GM12878 (cell line): Measurements from ENCODE around the gene LAMA2. TPM values are rescaled to one million over a fixed set of nuclear protein-coding genes. Genes with fewer than 3 reads are reported as not detected.

Source experiments
- ATAC-seq: fragments of 200-7000 bp; cut with Tn5 transposase; 3 replicates; pipeline ENCODE4 v1.9.1; 2020; ENCODE audit warnings: mild to moderate bottlenecking, moderate library complexity
- BruUV-seq: library from RNA; stranded (reverse); fragments of 400-500 nt; replicated peaks from 2 replicates; lab custom pipeline; 2021; lab: Mats Ljungman, UMichigan
- CTCF ChIA-PET: fragments of 300-600 bp; sonication (Branson Sonifier 250); formaldehyde crosslinking; extraction: SDS; loops from one replicate; lab custom pipeline; 2021; ENCODE audit warnings: inconsistent platforms; lab: Yijun Ruan, JAX
- POLR2A ChIA-PET: fragments of 350-600 bp; formaldehyde crosslinking; extraction: SDS; loops from one replicate; lab custom pipeline; 2021; ENCODE audit warnings: inconsistent platforms; lab: Charles Lee
- RAD21 ChIA-PET: fragments of 300-600 bp; sonication (Branson Sonifier 250); formaldehyde crosslinking; loops from one replicate; lab custom pipeline; 2023; ENCODE audit warnings: antibody characterized with exemption; ENCODE audit not compliant: unreplicated experiment; lab: Charles Lee
- SMC1A ChIA-PET: fragments of 300-600 bp; sonication (Branson Sonifier 250); formaldehyde crosslinking; loops from one replicate; lab custom pipeline; 2023; ENCODE audit not compliant: unreplicated experiment, uncharacterized antibody; lab: Charles Lee
- DNase-seq: peaks from one replicate; pipeline ENCODE4 v3.0.0-alpha.2; 2011; ENCODE audit warnings: low read depth, low spot score
- FAIRE-seq: peaks from 3 replicates; lab custom pipeline; 2011; peaks lifted over from hg19 to GRCh38; lab: Jason Lieb, UNC
- H2AFZ ChIP-seq: 2 replicates; pipeline ENCODE4 v1.6.0; 2011; ENCODE audit warnings: low read depth, low read length, control low read depth; ENCODE audit not compliant: control insufficient read depth
- H3K27ac ChIP-seq: 2 replicates; pipeline ENCODE4 v1.5.1; 2011; ENCODE audit warnings: control low read depth; ENCODE audit not compliant: control insufficient read depth, insufficient read depth
- H3K27me3 ChIP-seq, 2 experiments: replicated peaks in 1 of 2; 2 replicates each; pipeline versions ENCODE4 v1.6.0 to v1.6.1; 2011; ENCODE audit warnings: low read length in 1 of 2; ENCODE audit not compliant: control insufficient read depth in 2 of 2, insufficient read depth in 2 of 2
- H3K36me3 ChIP-seq, 2 experiments: 2 replicates each; pipeline ENCODE4 v1.5.1; 2011; ENCODE audit warnings: low read length in 1 of 2; ENCODE audit not compliant: control insufficient read depth in 2 of 2, insufficient read depth in 2 of 2
- H3K4me1 ChIP-seq: 2 replicates; pipeline ENCODE4 v1.6.1; 2011; ENCODE audit warnings: mild to moderate bottlenecking, low read length, moderate library complexity, mixed read lengths; ENCODE audit not compliant: control insufficient read depth, insufficient read depth
- H3K4me2 ChIP-seq: 2 replicates; pipeline ENCODE4 v1.6.0; 2011; ENCODE audit warnings: control low read depth; ENCODE audit not compliant: control insufficient read depth, insufficient read depth
- H3K4me3 ChIP-seq: fragments of 200-600 bp; sonication (generic); 2 replicates; pipeline ENCODE4 v1.5.1; 2016
- H3K79me2 ChIP-seq: 2 replicates; pipeline ENCODE4 v1.6.0; 2011; ENCODE audit warnings: low read length; ENCODE audit not compliant: control insufficient read depth, insufficient read depth
- H3K9ac ChIP-seq: 2 replicates; pipeline ENCODE4 v1.8.0; 2011; ENCODE audit warnings: low read length, control low read depth, mixed read lengths; ENCODE audit not compliant: control insufficient read depth, insufficient read depth
- H3K9me3 ChIP-seq: replicated peaks from 3 replicates; pipeline ENCODE4 v1.5.1; 2011; ENCODE audit warnings: mild to moderate bottlenecking, low read length; ENCODE audit not compliant: control insufficient read depth, insufficient read depth
- H4K20me1 ChIP-seq: 2 replicates; pipeline ENCODE4 v1.6.0; 2011; ENCODE audit not compliant: control insufficient read depth, insufficient read depth
- CHD1 ChIP-seq: IDR thresholded peaks from 2 replicates; pipeline ENCODE4 v1.6.1; 2012; ENCODE audit warnings: low read depth, low read length, improper control_type of control experiment
- CUX1 ChIP-seq: IDR thresholded peaks from 2 replicates; pipeline ENCODE4 v1.6.1; 2012; ENCODE audit warnings: improper control_type of control experiment, low read depth, low read length; ENCODE audit not compliant: insufficient replicate concordance
- JUNB ChIP-seq: IDR thresholded peaks from 2 replicates; pipeline ENCODE4 v1.6.1; 2016; ENCODE audit warnings: antibody characterized with exemption, mild to moderate bottlenecking
- JUND ChIP-seq: IDR thresholded peaks from 2 replicates; pipeline ENCODE4 v1.6.1; 2012; ENCODE audit warnings: low read depth, mild to moderate bottlenecking, low read length, improper control_type of control experiment, moderate library complexity
- PAX8 ChIP-seq: fragments of 450-650 bp; IDR thresholded peaks from 2 replicates; pipeline ENCODE4 v1.6.1; 2017; ENCODE audit warnings: mild to moderate bottlenecking, moderate library complexity
- SKIL ChIP-seq: fragments of 450-650 bp; IDR thresholded peaks from 2 replicates; pipeline ENCODE4 v1.6.1; 2017; ENCODE audit warnings: mild to moderate bottlenecking, low read depth, inconsistent platforms; ENCODE audit not compliant: poor library complexity, severe bottlenecking
- SREBF1 ChIP-seq: IDR thresholded peaks from 2 replicates; pipeline ENCODE4 v1.6.1; 2012; ENCODE audit warnings: mild to moderate bottlenecking, low read length
- in situ Hi-C: fragments of 300-500 bp; cut with MboI; formaldehyde crosslinking; loops from 9 replicates; pipeline ENCODE4 v1.14.3; 2018; ENCODE audit warnings: mixed read lengths
- intact Hi-C: fragments of 100-400 bp; cut with micrococcal nuclease; formaldehyde crosslinking; loops from one replicate; pipeline ENCODE4 v1.14.2; 2022; ENCODE audit not compliant: unreplicated experiment
- polyA plus RNA-seq, 11 experiments: library from polyadenylated mRNA; depleted of rRNA in 4 of 11; unstranded in 6 of 11; stranded (reverse) in 5 of 11; fragments of >200 nt; fragmentation: Nextera tagmentation in 4 of 11; fragmentation: Illumina TruSeq in 1 of 11; extraction: Ambion mirVana in 4 of 11; extraction: Trizol in 1 of 11; gene quantifications; 1 replicate in 1 of 11; 2 replicates in 10 of 11; pipeline versions ENCODE4 v1.2.1 to v1.2.3, GENCODE V29; 2011 to 2016; ENCODE audit warnings: inconsistent platforms in 2 of 11, missing spikeins in 2 of 11, low read depth in 1 of 11
- total RNA-seq, 4 experiments: library from RNA; depleted of rRNA in 3 of 4; stranded (reverse); fragments of >200 nt in 3 of 4; fragmentation: Illumina TruSeq in 1 of 4; extraction: Trizol in 1 of 4; gene quantifications; 2 replicates each; pipeline versions ENCODE4 v1.2.1 to v1.2.3, GENCODE V29; 2013 to 2021

Gene LAMA2
- total and polyA plus RNA-seq, 10 of the 15 experiments (the other 5 are each of a cell fraction or from before 2014, with no cell fraction given), result 0.04 to 2.0 (median 0.37) TPM; not detected in 1

GRCh38 chr6:129134535-129134934 lies 251.6 kb downstream of the LAMA2 start:
- H3K36me3 ChIP-seq, result no peaks in the 10 kb centered on the region
- ChIA-PET RAD21 (no interaction called here), POLR2A (no interaction called here), CTCF (interaction anchor here (1.0 kb wide), 1 partner anchor 27 kb away, joined by 3 read pairs; no protein-coding TSS in a partner anchor), SMC1A (interaction anchor here (0.6 kb wide), 1 partner anchor 192 kb away, joined by 3 read pairs; no protein-coding TSS in a partner anchor)
- H3K27me3 ChIP-seq, result no peaks in the 10 kb centered on the region
- in situ Hi-C loops, result no loop called here
- no peak overlapping the region for H3K9ac ChIP-seq
- H3K79me2 ChIP-seq, result no peaks in the 10 kb centered on the region
- BruUV-seq, result no TSS peak
- no peak overlapping the region for H3K4me3 ChIP-seq
- intact Hi-C loops, result no loop called here
- no peak for ATAC-seq
- H3K4me1 ChIP-seq, result no peaks in the 10 kb centered on the region
- H3K9me3 ChIP-seq, result no peaks in the 10 kb centered on the region
- no peak overlapping the region for H2AFZ ChIP-seq
- FAIRE-seq, result no peak
- H4K20me1 ChIP-seq, result no peaks in the 10 kb centered on the region
- no peak for DNase-seq
- no peak overlapping the region for H3K4me2 ChIP-seq
- H3K27ac ChIP-seq, result no peak overlapping the region
- TF ChIP-seq PAX8, result no peak
- TF ChIP-seq JUND, result no peak
- TF ChIP-seq SREBF1, result no peak
- no peak for TF ChIP-seq CHD1
- TF ChIP-seq JUNB, result no peak
- TF ChIP-seq CUX1, result no peak
- TF ChIP-seq SKIL, result no peak
